Neural progenitor cell (in vitro differentiated cells): ENCODE results near the gene OR52B4.

Experiments used
- CTCF ChIP-seq: fragments of 200-600 bp; sonication (generic); IDR thresholded peaks from 2 replicates; pipeline ENCODE4 v1.5.1; 2017; ENCODE audit warnings: antibody characterized with exemption, mild to moderate bottlenecking
- EZH2phosphoT487 ChIP-seq: fragments of 200-600 bp; sonication (generic); IDR thresholded peaks from 2 replicates; pipeline ENCODE4 v1.6.1; 2017; ENCODE audit warnings: antibody characterized with exemption

GRCh38 chr11:4393209-4393857, 25.1 kb upstream of the OR52B4 start, which contains the start of gene TRIM21:
- TF ChIP-seq EZH2phosphoT487 = no peak
- no peak for TF ChIP-seq CTCF
